UCSD-AML1 (cell line): Measurements from ENCODE around the gene KRTAP5-1.
A peak's percentile ranks its signal among the peaks of the same experiment; 100 is the strongest.
"Not testable (repeated sequence)": the region's sequence is repeated elsewhere in the genome, so short reads cannot be mapped to it uniquely, and the experiment has no call there.

ENCODE experiments used
- DNase-seq: peaks from one replicate; lab custom pipeline; 2025; ENCODE audit not compliant: unreplicated experiment; lab: John Stamatoyannopoulos, UW

The KRTAP5-1 gene

GRCh38 chr11:1584661-1585370, at the start of gene KRTAP5-1:
Gene KRTAP5-1 (minus strand): TSS chr11:1585283. CDS start chr11:1585249, 34 bp downstream.
- DNase-seq, result not testable (repeated sequence)

GRCh38 chr11:1633864-1634263, 48.8 kb upstream of the KRTAP5-1 start:
- no peak for DNase-seq

- DNase-seq, result no peak
Observed at GRCh38 chr11:1632053-1632714, 47.1 kb upstream of the KRTAP5-1 start.

- no peak for DNase-seq
Observed at GRCh38 chr11:1631066-1631568, 46.0 kb upstream of the KRTAP5-1 start.

- no peak for DNase-seq
Observed at GRCh38 chr11:1630271-1630670, 45.2 kb upstream of the KRTAP5-1 start.

- no peak for DNase-seq
Observed at GRCh38 chr11:1629326-1630185, 44.5 kb upstream of the KRTAP5-1 start, which contains the start of gene KRTAP5-5. Gene KRTAP5-5 (plus strand): TSS chr11:1629775. CDS start chr11:1629841, 66 bp downstream.

- peak; percentile 73 for DNase-seq
Observed at GRCh38 chr11:1628506-1629325, 43.6 kb upstream of the KRTAP5-1 start.

GRCh38 chr11:1625541-1625940, 40.5 kb upstream of the KRTAP5-1 start:
- no peak for DNase-seq

- no peak for DNase-seq
Observed at GRCh38 chr11:1624621-1625020, 39.5 kb upstream of the KRTAP5-1 start.

GRCh38 chr11:1623716-1624115, 38.6 kb upstream of the KRTAP5-1 start:
- DNase-seq, result no peak

GRCh38 chr11:1622086-1622485, 37.0 kb upstream of the KRTAP5-1 start, which contains the start of gene KRTAP5-4:
Gene KRTAP5-4 (minus strand): TSS chr11:1622138. CDS start chr11:1622093, 45 bp downstream.
- no peak for DNase-seq

- DNase-seq, result peak; percentile 53
Observed at GRCh38 chr11:1619449-1619848, 34.4 kb upstream of the KRTAP5-1 start.

- DNase-seq, result no peak
Observed at GRCh38 chr11:1618231-1618630, 33.1 kb upstream of the KRTAP5-1 start.

- DNase-seq, result no peak
Observed at GRCh38 chr11:1608363-1608762, 23.3 kb upstream of the KRTAP5-1 start, which contains the start of gene KRTAP5-3. Gene KRTAP5-3 (minus strand): TSS chr11:1608463. CDS start chr11:1608385, 78 bp downstream.

- DNase-seq, result not testable (repeated sequence)
Observed at GRCh38 chr11:1607901-1608300, 22.8 kb upstream of the KRTAP5-1 start.

- DNase-seq, result not testable (repeated sequence)
Observed at GRCh38 chr11:1607156-1607845, 22.2 kb upstream of the KRTAP5-1 start.

- DNase-seq, result not testable (repeated sequence)
Observed at GRCh38 chr11:1605923-1606322, 20.8 kb upstream of the KRTAP5-1 start.

- DNase-seq, result no peak
Observed at GRCh38 chr11:1604711-1605110, 19.6 kb upstream of the KRTAP5-1 start.

GRCh38 chr11:1604181-1604580, 19.1 kb upstream of the KRTAP5-1 start:
- no peak for DNase-seq

GRCh38 chr11:1603629-1604028, 18.5 kb upstream of the KRTAP5-1 start:
- DNase-seq, result no peak
